ENCODE measurements around the gene VAT1.

The VAT1 gene

GRCh38 chr17:42967925-42968324 is 54.3 kb downstream of the VAT1 start:
- no peak for DNase-seq
